Hematopoietic multipotent progenitor cell treated with erythropoietin and hydrocortisone succinate and interleukin-3 and kit ligand, for 15 days (in vitro differentiated cells): ENCODE data around the gene APOE.
"Not testable (repeated sequence)": the region's sequence is repeated elsewhere in the genome, so short reads cannot be mapped to it uniquely, and the experiment has no call there.

ENCODE experiments used
- DNase-seq: peaks from one replicate; pipeline ENCODE4 v3.0.0-alpha.2; 2015; ENCODE audit warnings: low spot score

The APOE gene

DNA sequence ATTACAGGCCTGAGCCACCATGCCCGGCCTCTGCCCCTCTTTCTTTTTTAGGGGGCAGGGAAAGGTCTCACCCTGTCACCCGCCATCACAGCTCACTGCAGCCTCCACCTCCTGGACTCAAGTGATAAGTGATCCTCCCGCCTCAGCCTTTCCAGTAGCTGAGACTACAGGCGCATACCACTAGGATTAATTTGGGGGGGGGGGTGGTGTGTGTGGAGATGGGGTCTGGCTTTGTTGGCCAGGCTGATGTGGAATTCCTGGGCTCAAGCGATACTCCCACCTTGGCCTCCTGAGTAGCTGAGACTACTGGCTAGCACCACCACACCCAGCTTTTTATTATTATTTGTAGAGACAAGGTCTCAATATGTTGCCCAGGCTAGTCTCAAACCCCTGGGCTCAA is 4.2 kb downstream of the APOE start:
- DNase-seq, result peak; percentile 59

DNA sequence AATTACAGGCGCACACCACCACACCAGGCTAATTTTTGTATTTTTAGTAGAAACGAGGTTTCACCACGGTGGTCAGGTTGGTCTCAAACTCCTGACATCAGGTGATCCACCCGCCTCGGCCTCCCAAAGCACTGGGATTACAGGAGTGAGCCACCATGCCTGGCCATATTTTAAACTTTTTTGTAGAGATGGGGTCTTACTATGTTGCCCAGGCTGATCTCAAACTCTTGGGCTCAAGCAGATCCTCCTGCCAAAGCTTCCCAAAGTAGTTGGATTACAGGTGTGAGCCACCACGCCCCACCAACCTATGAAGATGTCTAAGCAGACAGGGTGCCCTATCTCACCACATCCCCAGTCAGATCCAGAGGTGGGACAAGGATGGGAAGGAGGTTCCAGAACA is 6.3 kb downstream of the APOE start:
- not testable (repeated sequence) for DNase-seq

DNA sequence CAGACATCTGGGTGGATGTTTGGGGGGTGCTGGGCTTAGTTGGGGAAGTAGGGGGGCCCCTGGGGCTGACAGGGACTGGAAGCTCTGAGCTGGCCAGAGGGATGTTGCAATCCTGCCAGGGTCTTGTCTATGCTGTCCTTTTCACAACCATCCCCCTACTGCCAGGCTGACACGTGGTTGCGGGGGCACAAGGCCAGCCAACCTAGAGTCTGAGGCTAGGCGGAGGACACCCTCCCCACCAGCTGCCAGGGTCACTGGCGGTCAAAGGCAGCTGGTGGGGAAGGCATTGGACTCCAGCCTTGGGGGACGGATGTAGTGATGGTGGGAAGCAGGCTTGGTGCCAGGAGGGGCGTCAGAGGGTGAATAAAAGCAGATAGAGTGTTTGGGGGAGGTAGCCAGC is 7.3 kb downstream of the APOE start:
- DNase-seq, result peak; percentile 40

DNA sequence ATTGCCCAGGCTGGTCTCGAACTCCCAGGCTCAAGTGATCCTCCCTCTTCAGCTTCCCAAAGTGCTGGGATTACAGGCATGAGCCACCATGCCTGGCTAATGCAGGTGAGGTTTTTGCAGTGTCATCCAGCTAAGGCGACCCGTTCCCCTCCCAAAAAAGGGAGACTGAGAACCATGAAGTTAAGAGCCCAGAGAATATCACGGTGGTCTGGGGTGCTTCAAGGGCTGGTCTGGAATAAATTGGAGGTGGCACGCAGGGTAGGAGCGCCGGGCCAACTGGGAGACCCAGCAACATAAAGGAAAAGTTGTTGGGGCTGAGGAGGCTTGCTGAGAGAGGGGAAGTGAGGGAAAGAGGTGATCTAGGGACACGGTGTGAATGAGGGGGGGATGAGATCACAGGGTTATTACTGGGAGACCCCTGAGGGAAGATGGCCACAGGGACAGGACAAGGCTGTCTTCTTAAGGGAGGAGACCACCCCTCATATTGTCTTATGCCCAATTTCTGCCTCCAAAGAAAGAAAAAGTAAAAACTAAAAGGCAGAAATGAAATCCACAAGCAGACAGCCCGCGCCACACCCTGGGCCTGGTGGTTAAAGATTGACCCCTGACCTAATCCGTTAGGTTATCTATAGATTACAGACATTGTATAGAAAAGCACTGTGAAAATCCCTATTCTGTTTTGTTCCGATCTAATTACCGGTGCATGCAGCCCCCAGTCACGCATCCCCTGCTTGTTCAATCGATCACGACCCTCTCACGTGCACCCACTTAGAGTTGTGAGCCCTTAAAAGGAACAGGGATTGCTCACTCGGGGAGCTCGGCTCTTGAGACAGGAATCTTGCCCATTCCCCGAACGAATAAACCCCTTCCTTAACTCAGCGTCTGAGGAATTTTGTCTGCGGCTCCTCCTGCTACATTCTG is 8.2 kb downstream of the APOE start:
- peak; percentile 61 for DNase-seq

DNA sequence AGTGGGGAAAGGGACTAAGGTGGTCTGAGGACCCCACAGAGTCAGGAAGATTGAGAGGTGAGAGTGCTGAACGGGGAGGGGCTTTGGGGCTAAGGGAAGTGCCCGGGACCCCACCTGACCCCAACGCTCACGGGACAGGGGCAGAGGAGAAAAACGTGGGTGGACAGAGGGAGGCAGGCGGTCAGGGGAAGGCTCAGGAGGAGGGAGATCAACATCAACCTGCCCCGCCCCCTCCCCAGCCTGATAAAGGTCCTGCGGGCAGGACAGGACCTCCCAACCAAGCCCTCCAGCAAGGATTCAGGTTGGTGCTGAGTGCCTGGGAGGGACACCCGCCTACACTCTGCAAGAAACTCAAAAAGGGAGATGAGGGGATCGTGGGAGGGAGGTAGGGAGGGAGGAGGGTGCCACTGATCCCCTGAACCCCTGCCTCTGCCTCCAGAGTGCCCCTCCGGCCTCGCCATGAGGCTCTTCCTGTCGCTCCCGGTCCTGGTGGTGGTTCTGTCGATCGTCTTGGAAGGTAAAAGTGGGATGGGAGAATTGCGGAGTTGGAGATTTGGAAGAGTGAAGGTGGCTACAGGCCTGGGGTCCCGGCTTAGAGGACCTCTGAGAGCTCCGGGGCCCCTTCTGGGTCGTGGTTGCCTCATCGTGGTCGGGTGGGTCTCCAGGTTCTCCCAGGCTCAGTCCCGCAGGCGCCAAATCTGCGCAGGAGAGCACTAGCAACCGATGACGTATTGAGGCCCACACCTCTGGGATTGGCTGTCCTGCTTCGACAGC is 9.0 kb downstream of the APOE start, which contains the start of gene APOC1:
Gene APOC1, plus strand, starts transcription at position 176 of the 774 bp plus-strand sequence. Its CDS starts 284 bp downstream, at position 460.
- DNase-seq, result peak; percentile 85

DNA sequence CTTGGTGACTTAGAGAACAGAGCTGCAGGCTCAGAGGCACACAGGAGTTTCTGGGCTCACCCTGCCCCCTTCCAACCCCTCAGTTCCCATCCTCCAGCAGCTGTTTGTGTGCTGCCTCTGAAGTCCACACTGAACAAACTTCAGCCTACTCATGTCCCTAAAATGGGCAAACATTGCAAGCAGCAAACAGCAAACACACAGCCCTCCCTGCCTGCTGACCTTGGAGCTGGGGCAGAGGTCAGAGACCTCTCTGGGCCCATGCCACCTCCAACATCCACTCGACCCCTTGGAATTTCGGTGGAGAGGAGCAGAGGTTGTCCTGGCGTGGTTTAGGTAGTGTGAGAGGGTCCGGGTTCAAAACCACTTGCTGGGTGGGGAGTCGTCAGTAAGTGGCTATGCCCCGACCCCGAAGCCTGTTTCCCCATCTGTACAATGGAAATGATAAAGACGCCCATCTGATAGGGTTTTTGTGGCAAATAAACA is 18.7 kb downstream of the APOE start:
- DNase-seq, result no peak

DNA sequence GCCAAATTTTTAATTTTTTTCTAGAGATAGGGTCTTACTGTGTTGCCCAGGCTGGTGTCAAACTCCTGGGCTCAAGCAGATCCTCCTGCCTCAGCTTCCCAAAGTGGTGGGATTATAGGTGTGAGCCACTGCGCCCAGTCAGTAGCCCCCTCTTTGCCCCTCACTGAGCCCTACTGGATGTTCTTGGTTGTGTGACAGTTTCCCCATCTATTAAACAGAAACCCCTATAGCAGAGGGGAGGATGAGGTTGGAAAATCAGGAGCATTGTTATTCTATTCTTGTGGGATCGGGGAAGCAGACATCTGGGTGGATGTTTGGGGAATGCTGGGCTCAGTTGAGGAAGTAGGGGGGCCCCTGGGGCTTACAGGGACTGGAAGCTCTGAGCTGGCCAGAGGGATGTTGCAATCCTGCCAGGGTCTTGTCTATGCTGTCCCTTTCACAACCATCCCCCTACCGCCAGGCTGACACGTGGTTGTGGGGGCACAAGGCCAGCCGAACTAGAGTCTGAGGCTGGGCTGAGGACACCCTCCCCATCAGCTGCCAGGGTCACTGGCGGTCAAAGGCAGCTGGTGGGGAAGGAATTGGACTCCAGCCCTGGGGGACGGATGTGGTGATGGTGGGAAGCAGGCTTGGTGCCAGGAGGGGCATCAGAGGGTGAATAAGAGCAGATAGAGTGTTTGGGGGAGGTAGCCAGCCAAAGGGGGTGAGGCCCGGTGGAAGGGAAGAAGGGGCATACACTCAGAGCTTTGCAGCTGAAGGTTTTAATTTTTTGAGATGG is 19.7 kb downstream of the APOE start:
- no peak for DNase-seq

DNA sequence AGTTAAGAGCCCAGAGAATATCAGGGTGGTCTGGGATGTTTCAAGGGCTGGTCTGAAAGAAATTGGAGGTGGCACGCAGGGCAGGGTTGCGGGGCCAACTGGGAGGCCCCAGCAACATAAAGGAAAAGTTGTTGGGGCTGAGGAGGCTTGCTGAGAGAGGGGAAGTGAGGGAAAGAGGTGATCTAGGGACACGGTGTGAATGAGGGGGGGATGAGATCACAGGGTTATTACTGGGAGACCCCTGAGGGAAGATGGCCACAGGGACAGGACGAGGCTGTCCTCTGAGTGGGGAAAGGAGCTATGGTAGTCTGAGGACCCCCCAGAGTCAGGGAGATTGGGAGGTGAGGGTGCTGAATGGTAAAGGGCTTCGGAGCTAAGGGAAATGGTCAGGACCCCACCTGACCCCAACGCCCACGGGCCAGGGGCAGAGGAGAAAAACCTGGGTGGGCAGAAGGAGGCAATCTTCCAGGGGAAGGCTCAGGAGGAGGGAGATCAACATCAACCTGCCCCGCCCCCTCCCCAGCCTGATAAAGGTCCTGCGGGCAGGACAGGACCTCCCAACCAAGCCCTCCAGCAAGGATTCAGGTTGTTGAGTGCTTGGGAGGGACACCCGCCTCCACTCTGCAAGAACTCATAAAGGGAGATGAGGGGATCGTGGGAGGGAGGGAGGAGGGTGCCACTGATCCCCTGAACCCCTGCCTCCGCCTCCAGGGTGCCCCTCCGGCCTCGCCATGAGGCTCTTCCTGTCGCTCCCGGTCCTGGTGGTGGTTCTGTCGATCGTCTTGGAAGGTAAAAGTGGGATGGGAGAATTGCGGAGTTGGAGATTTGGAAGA is 20.9 kb downstream of the APOE start:
- not testable (repeated sequence) for DNase-seq

DNA sequence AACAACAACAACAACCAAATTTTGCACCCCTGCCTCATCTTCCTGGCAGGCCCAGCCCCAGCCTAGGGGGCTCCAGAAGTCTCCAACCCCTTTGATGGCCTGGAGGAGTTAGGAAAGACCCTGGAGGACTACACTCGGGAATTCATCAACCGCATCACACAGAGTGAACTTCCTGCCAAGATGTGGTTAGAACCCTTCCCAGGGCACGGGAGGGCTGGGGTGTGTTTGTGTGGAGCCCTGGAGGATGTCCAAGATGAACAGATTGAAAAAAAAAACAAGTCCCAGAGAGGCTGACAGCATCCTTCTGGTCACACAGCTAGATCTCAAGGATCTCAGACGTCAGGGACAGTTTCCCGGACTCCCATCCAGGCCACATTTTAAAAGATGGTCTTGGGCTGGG is 22.1 kb downstream of the APOE start:
- no peak for DNase-seq

DNA sequence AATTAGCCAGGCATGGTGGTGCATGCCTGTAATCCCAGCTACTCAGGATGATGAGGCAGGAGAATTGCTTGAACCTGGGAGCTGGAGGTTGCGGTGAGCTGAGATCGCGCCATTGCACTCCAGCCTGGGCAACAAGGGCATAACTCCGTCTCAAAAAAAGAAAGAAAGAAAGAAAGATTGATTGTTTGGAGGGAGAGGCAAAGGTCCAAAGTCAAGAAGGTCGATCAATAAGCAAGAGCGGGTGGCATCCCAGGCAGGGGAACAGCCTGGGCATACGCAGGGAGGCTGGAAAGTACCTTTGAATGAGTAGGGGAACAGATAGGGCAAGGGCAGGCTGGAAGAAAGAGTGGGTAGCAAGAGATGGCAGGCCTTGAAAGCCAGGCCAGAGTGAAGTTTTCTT is 24.5 kb downstream of the APOE start:
- DNase-seq, result no peak

DNA sequence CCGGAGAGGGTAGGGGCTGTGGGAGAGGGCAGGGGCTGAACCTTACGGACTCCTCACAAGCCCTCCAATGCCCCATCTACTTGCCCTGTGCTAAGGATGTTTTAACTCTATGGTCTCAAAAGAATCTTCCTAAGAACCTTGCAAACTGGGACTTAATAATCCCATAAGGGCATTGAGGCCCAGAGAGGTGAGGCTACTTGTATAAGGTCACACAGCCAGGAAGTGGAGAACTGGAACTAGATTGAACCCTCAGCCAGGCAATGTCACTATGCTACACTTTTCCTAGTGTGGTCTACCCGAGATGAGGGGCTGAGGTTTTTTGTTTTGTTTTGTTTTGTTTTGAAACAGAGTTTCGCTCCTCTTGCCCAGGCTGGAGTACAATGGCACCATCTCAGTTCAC is 25.9 kb downstream of the APOE start:
- no peak for DNase-seq

DNA sequence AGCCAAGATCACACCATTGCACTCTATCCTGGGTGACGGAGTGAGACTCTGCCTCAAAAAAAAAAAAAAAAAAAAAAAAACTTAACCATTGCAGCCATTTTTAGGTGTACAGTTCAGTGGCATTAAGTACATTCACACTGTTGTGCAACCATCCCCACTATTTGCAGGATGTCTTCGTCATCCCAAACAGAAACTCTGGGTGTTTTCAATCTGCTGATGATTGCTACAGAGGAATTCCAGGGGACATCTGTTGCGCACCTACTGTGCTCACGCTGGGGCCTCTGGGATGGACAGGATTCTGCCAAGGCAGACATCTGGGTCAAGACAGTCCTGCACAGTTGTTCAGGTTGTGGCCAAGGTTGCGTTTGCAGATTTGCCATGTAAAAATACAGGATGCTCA is 34.1 kb downstream of the APOE start:
- no peak for DNase-seq

DNA sequence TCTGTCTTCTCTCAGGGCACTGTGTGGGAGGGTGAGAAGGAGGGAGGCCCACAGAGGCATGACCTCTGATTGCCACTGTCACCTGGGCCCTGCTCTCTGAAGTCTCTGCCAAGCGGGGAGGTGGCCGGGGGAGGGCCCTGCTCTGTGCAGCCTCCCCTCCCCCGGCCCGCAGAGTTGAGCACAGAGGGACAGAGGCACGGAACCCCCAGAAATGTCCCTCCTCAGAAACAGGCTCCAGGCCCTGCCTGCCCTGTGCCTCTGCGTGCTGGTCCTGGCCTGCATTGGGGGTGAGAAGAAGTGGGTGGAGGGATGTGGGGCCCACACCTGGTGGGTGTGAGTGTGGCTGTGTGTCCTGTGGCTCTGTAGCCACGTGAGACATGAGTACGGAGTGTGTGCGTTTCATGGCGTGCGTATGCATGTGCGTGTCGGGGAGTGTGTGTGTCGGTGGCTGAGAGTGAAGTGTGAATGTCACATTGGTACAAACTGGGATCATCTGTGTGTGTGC is 36.5 kb downstream of the APOE start, which contains the start of gene APOC4:
Gene APOC4, plus strand, starts transcription at position 171 of the 505 bp plus-strand sequence. Its CDS starts 41 bp downstream, at position 212.
- DNase-seq, result no peak

DNA sequence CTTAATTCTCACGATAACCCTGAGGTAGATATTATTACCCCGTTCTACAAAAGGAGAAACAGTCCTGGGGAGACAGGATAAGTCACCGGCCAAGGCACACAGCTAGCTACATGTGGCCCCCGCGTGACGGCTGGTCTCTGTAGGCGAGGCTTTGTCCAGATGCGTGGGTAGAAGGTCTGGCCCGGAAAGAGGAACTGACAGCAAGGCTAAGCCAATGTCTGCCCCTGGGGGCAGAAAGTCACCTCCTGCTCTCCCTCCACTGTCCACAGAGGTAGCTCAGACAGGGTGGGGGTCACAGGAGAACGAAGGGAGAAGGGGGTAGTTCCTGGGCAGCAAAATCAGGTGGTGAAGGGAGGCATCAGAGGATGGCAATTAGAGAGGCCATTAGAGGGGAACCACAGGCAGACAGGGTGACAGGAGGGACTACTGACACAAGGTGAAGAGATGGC is 38.2 kb downstream of the APOE start:
- DNase-seq, result no peak

DNA sequence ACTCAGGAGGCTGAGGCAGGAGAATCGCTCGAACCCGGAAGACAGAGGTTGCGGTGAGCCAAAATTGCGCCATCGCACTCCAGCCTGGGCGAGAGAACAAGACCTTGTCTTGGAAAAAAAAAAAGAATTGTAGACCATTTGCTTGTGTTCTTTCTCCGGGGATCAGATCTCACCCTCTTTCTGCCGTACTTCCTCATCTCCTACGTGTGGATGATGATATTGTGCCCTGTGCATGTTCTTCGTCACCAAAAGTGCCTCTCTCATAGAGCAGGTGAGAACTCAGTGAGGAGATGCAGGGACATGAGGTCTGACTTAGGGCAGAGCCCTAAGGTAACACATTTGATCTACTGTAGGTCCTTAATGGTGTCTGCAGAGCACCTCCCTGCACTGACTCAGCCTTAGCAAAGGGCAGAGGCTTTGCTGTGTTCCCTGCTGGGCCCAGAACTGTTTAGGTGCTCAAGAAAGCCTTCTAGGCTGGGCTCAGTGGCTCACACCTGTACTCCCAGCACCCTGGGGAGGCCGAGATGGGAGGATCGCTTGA is 41.5 kb downstream of the APOE start:
- DNase-seq, result no peak

DNA sequence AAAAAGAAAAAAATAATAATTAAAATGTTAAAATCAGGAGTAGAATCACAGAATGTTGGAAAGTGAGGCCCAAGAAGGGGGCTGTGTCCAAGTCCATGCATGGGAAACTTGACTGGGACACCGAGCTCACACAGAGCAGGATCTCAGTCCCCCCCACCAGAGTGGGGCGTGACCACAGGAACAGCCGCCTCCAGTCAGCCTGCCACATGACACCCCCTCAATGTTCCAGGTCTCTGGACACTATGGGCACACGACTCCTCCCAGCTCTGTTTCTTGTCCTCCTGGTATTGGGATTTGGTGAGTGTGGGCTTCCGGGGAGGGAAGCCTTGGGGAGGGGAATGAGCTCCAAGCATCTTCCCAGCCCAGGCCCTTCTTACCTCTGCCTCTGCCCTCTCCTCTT is 42.6 kb downstream of the APOE start:
- no peak for DNase-seq

DNA sequence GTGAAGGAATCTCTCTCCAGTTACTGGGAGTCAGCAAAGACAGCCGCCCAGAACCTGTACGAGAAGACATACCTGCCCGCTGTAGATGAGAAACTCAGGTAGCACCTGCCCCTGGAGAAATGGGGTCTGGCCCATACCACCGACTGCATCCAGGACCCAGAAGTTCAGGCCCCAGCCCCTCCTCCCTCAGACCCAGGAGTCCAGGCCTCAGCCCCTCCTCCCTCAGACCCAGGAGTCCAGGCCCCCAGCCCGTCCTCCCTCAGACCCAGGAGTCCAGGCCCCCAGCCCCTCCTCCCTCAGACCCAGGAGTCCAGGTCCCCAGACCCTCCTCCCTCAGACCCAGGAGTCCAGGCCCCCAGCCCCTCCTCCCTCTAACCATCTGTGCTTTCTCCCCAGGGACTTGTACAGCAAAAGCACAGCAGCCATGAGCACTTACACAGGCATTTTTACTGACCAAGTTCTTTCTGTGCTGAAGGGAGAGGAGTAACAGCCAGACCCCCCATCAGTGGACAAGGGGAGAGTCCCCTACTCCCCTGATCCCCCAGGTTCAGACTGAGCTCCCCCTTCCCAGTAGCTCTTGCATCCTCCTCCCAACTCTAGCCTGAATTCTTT is 43.3 kb downstream of the APOE start:
- DNase-seq, result no peak

DNA sequence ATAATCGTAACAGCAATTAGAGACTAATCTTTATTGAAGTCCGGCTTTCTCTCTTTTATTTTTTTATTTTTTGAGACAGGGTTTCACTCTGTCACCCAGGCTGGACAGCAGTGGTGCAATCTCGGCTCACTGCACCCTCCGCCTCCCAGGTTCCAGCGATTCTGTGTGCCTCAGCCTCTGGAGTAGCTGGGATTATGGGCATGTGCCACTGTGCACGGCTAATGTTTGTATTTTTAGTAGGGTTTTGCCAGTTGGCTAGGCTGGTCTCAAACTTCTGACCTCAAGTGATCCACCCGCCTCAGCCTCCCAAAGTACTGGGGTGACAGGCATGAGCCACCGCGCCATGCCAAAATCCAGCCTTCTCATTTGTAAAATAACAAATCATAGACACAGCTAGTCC is 44.0 kb downstream of the APOE start:
- no peak for DNase-seq

DNA sequence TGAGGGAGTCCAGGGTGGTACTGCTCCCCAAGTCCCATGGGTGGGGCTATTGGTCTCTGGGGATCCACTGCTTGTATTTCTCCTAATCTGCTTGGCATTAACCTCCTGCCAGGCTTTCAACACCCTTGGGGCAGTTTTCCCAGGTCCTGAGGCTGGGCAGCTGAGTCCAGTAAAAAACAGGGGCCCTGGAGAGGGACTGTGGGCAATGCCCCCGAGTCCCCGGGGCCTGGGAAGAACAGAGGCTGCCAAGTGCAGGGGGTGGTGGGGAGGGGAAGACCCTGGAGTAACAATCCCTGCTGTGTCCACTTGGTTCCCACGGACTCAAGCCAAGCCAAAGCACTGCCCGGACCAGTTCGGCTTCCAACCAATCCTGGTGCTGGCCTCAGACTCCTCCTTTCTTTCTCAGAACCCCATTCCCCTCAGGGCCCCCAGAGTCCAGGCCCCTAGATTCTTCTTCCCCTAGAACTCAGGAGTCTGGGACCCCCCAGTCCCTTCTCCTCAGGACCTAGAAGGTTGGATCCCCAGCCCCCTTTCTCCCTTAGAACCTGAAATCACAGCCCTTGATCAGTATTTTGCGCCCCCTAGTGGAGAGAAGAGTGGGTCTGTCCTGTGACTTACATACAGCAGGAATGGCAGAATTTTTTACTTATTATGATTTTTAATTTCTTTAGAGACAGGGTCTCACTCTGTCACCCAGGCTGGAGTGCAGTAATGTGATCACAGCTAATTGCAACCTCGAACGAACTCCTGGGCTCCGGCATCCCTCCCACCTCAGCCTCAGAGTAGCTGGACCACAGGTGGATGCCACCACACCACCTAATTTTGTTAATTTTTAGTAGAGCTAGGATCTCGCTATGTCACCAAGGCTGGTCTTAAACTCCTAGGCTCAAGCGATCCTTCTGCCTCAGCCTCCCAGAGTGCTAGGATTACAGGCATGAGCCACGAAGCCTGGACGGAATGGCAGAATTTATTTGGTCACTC is 45.9 kb downstream of the APOE start:
- DNase-seq, result peak; percentile 87
